Measurements from ENCODE around the gene MRPL49. TPM values are rescaled to one million over a fixed set of nuclear protein-coding genes. Genes with fewer than 3 reads are reported as not detected.

Gene MRPL49
- total and polyA plus RNA-seq, 9 of the 15 experiments (the other 6 are each of a cell fraction or from before 2014, with no cell fraction given) = 74.3 to 132 (median 91.2) TPM

DNA sequence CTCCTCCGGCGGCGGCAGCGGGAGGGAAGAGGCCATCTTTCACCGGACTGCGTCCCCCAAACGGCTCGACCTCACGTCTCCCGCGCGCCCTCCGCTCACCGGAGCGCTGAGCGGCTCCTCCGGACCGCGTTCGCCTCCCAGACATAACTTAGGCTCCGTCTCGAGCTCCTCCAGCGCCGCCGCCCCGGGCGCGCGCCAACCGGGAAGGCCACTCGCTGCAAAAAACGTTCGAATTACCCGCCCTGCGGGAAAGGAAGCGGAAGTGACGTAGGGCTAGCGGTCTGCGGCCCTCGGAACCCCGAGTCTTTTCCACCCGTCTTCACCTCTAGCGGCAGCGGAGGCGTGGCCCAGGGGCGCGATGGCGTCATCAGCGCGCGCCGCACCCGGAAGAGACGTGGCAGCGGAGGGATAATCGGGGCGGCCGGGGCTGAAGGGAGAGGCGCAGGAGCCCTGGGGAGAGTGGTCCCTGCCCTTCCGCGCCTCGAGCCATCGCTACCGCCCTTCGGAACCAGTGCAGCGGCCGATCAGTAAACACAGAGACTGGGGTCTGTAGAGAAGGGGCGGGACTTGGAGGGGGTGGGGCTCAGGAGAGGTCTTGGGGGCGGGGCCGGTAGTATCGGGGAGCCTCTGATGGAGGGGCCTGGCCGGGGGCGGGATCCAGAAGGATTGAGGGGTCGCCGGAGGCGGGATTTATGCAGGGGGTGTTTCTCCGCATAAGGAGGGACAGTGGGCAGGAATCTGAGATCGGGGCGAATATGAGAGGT lies 38.1 kb upstream of the MRPL49 start, which contains the start of the genes CDCA5 and ZFPL1 (continued):
- TF ChIP-seq POLR3G (IDR thresholded peaks at IDR 0.05; ENCODE audit: extremely low read depth, insufficient read length, insufficient replicate concordance) (no peak), SIX5 (IDR thresholded peaks at IDR 0.05; ENCODE audit: borderline replicate concordance in 1 of 2, insufficient read depth in 1 of 2, low read depth in 1 of 2, low read length in 2 of 2) (peak in 1 of 2 experiments; percentile 39; a peak in 1 of 4 replicates), ETV1 (tag; conservative IDR thresholded peaks at IDR 0.05; ENCODE audit: low read depth) (peak; percentile 86), BDP1 (IDR thresholded peaks at IDR 0.05; ENCODE audit: insufficient read depth, insufficient read length) (no peak), HDAC1 (IDR thresholded peaks at IDR 0.05) (peak; percentile 33 to 99; a peak in 3 of 4 replicates), ZNF695 (CRISPR knock-in tag; IDR thresholded peaks at IDR 0.05) (no peak), RBFOX2 (IDR thresholded peaks at IDR 0.05; ENCODE audit: low read depth, low read length) (peak; percentile 97), RBBP5 (IDR thresholded peaks at IDR 0.05; ENCODE audit: borderline replicate concordance, insufficient read depth, low read length, poor library complexity, severe bottlenecking) (peak; percentile 84), SOX6 (IDR thresholded peaks at IDR 0.05) (no peak; the same call in 1 of the 2 replicates), MEIS2 (IDR thresholded peaks at IDR 0.05; ENCODE audit: partially characterized antibody) (peak; percentile 43), RBM14 (IDR thresholded peaks at IDR 0.05; ENCODE audit: borderline replicate concordance, insufficient read depth, low read depth, low read length) (peak; percentile 75; the same call in 1 of the 2 replicates), ZNF146 (CRISPR knock-in tag; IDR thresholded peaks at IDR 0.05; ENCODE audit: unreplicated experiment) (no peak), POLR2G (IDR thresholded peaks at IDR 0.05; ENCODE audit: low read depth, low read length) (peak; percentile 96), PTRF (tag; IDR thresholded peaks at IDR 0.05) (no peak), FOXM1 (IDR thresholded peaks at IDR 0.05; ENCODE audit: low read depth) (no peak), FOXM1 (CRISPR knock-in tag; IDR thresholded peaks at IDR 0.05; ENCODE audit: low read depth) (peak; percentile 71; the same call in 1 of the 2 replicates), CREM (IDR thresholded peaks at IDR 0.05; ENCODE audit: low read depth) (peak; percentile 100), ZBED1 (IDR thresholded peaks at IDR 0.05) (no peak), RNF2 (IDR thresholded peaks at IDR 0.05) (peak; percentile 17; the same call in 1 of the 2 replicates), ZNF23 (CRISPR knock-in tag; IDR thresholded peaks at IDR 0.05) (no peak), HDGF (IDR thresholded peaks at IDR 0.05) (no peak)
- TF ChIP-seq, protein P1, sequence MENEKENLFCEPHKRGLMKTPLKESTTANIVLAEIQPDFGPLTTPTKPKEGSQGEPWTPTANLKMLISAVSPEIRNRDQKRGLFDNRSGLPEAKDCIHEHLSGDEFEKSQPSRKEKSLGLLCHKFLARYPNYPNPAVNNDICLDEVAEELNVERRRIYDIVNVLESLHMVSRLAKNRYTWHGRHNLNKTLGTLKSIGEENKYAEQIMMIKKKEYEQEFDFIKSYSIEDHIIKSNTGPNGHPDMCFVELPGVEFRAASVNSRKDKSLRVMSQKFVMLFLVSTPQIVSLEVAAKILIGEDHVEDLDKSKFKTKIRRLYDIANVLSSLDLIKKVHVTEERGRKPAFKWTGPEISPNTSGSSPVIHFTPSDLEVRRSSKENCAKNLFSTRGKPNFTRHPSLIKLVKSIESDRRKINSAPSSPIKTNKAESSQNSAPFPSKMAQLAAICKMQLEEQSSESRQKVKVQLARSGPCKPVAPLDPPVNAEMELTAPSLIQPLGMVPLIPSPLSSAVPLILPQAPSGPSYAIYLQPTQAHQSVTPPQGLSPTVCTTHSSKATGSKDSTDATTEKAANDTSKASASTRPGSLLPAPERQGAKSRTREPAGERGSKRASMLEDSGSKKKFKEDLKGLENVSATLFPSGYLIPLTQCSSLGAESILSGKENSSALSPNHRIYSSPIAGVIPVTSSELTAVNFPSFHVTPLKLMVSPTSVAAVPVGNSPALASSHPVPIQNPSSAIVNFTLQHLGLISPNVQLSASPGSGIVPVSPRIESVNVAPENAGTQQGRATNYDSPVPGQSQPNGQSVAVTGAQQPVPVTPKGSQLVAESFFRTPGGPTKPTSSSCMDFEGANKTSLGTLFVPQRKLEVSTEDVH (IDR thresholded peaks at IDR 0.05; ENCODE audit: low read depth, partially characterized antibody) = peak; percentile 98
- TF ChIP-seq, protein P2, sequence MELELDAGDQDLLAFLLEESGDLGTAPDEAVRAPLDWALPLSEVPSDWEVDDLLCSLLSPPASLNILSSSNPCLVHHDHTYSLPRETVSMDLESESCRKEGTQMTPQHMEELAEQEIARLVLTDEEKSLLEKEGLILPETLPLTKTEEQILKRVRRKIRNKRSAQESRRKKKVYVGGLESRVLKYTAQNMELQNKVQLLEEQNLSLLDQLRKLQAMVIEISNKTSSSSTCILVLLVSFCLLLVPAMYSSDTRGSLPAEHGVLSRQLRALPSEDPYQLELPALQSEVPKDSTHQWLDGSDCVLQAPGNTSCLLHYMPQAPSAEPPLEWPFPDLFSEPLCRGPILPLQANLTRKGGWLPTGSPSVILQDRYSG (tag; conservative IDR thresholded peaks at IDR 0.05; ENCODE audit: low read depth) = no peak
- TF ChIP-seq, protein P3, sequence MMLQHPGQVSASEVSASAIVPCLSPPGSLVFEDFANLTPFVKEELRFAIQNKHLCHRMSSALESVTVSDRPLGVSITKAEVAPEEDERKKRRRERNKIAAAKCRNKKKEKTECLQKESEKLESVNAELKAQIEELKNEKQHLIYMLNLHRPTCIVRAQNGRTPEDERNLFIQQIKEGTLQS (IDR thresholded peaks at IDR 0.05) = peak; percentile 89
- TF ChIP-seq, protein P3 (CRISPR knock-in tag; conservative IDR thresholded peaks at IDR 0.05) = peak; percentile 66; the same call in 1 of the 2 replicates
